NCI-H2171 treated with DMSO at 0.1 percent for 48 hours (cell line): ENCODE results near the gene AUTS2.
A peak's percentile ranks its signal among the peaks of the same experiment; 100 is the strongest.

Source experiments
- DNase-seq: peaks from one replicate; lab custom pipeline; 2025; lab: John Stamatoyannopoulos, UW

AUTS2 gene

GRCh38 chr7:70383066-70383782 is 784.9 kb downstream of the AUTS2 start:
- peak; percentile 59 for DNase-seq

- peak; percentile 71 for DNase-seq
Measured at GRCh38 chr7:70384024-70384423, 785.7 kb downstream of the AUTS2 start.

GRCh38 chr7:70384891-70385290 is 786.6 kb downstream of the AUTS2 start:
- no peak for DNase-seq

GRCh38 chr7:70387217-70387616 is 788.9 kb downstream of the AUTS2 start:
- DNase-seq, result no peak

- DNase-seq, result no peak
Measured at GRCh38 chr7:70389531-70390151, 791.4 kb downstream of the AUTS2 start.

GRCh38 chr7:70390251-70390650 is 792.0 kb downstream of the AUTS2 start:
- DNase-seq, result no peak

- DNase-seq, result no peak
Measured at GRCh38 chr7:70392256-70392876, 794.1 kb downstream of the AUTS2 start.

- peak; percentile 53 for DNase-seq
Measured at GRCh38 chr7:70392877-70393435, 794.7 kb downstream of the AUTS2 start.

- DNase-seq, result no peak
Measured at GRCh38 chr7:70393956-70394355, 795.7 kb downstream of the AUTS2 start.

- DNase-seq, result peak; percentile 88
Measured at GRCh38 chr7:70400829-70401380, 802.6 kb downstream of the AUTS2 start.

- DNase-seq, result no peak
Measured at GRCh38 chr7:70402069-70402468, 803.8 kb downstream of the AUTS2 start.

GRCh38 chr7:70405241-70405640 is 807.0 kb downstream of the AUTS2 start:
- DNase-seq, result peak; percentile 61

GRCh38 chr7:70406186-70406949 is 808.1 kb downstream of the AUTS2 start:
- DNase-seq, result peak; percentile 93

- no peak for DNase-seq
Measured at GRCh38 chr7:70406950-70407209, 808.6 kb downstream of the AUTS2 start.

- no peak for DNase-seq
Measured at GRCh38 chr7:70408477-70408876, 810.2 kb downstream of the AUTS2 start.

- DNase-seq, result no peak
Measured at GRCh38 chr7:70408891-70409290, 810.6 kb downstream of the AUTS2 start.

- no peak for DNase-seq
Measured at GRCh38 chr7:70410134-70410750, 812.0 kb downstream of the AUTS2 start.

GRCh38 chr7:70414368-70414767 is 816.1 kb downstream of the AUTS2 start:
- no peak for DNase-seq

GRCh38 chr7:70415179-70415972 is 817.1 kb downstream of the AUTS2 start:
- no peak for DNase-seq

GRCh38 chr7:70416347-70416985 is 818.2 kb downstream of the AUTS2 start:
- DNase-seq, result peak; percentile 90
